Peyer's patch (tissue), 4 donors: ENCODE results near the gene TMEM202.

ENCODE experiments used
- POLR2A ChIP-seq, 2 donors: fragments of 450-650 bp; IDR thresholded peaks; one replicate each; pipeline ENCODE4 v1.5.1; 2017; ENCODE audit warnings: antibody characterized with exemption in 2 of 2, mild to moderate bottlenecking in 2 of 2, moderate library complexity in 2 of 2
- TF ChIP-seq, protein P1 (sequence below), 6 experiments: fragments of 450-650 bp in 4 of 6; fragments of 200-600 bp in 2 of 6; sonication (generic) in 1 of 6; IDR thresholded peaks; one replicate each; pipeline ENCODE4 v1.5.1; 2017 to 2019; ENCODE audit warnings: antibody characterized with exemption in 6 of 6, mild to moderate bottlenecking in 3 of 6, moderate library complexity in 1 of 6

GRCh38 chr15:72406936-72407335, 8.8 kb downstream of the TMEM202 start:
- TF ChIP-seq, protein P1, sequence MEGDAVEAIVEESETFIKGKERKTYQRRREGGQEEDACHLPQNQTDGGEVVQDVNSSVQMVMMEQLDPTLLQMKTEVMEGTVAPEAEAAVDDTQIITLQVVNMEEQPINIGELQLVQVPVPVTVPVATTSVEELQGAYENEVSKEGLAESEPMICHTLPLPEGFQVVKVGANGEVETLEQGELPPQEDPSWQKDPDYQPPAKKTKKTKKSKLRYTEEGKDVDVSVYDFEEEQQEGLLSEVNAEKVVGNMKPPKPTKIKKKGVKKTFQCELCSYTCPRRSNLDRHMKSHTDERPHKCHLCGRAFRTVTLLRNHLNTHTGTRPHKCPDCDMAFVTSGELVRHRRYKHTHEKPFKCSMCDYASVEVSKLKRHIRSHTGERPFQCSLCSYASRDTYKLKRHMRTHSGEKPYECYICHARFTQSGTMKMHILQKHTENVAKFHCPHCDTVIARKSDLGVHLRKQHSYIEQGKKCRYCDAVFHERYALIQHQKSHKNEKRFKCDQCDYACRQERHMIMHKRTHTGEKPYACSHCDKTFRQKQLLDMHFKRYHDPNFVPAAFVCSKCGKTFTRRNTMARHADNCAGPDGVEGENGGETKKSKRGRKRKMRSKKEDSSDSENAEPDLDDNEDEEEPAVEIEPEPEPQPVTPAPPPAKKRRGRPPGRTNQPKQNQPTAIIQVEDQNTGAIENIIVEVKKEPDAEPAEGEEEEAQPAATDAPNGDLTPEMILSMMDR (IDR thresholded peaks at IDR 0.05), result no peak
- no peak for TF ChIP-seq POLR2A (IDR thresholded peaks at IDR 0.05)
